Mucosa of stomach (tissue), 1 donor: ENCODE data around the gene GDPD5.

ENCODE experiments used
- H3K27me3 ChIP-seq: one replicate; pipeline ENCODE4 v1.7.0; 2013; ENCODE audit warnings: mild to moderate bottlenecking, low read length; ENCODE audit not compliant: control insufficient read depth, insufficient read depth
- H3K36me3 ChIP-seq: one replicate; pipeline ENCODE4 v1.7.0; 2013; ENCODE audit warnings: low read length; ENCODE audit not compliant: control insufficient read depth, insufficient read depth
- H3K4me1 ChIP-seq: one replicate; pipeline ENCODE4 v1.7.0; 2013; ENCODE audit warnings: mild to moderate bottlenecking, low read length; ENCODE audit not compliant: control insufficient read depth, insufficient read depth
- H3K4me3 ChIP-seq: one replicate; pipeline ENCODE4 v1.7.0; 2013; ENCODE audit warnings: low read length
- H3K9ac ChIP-seq: one replicate; pipeline ENCODE4 v1.7.0; 2013; ENCODE audit warnings: mild to moderate bottlenecking, low read length, moderate library complexity
- H3K9me3 ChIP-seq: one replicate; pipeline ENCODE4 v1.7.0; 2013; ENCODE audit warnings: mild to moderate bottlenecking, low read length, moderate library complexity; ENCODE audit not compliant: control insufficient read depth
- donor health status: Pancreatic carcinoma.

The GDPD5 gene

GRCh38 chr11:75538150-75538942, 12.6 kb upstream of the GDPD5 start:
- Histone ChIP-seq H3K27me3 (no peaks in the 10 kb centered on the region), H3K4me1 (peaks cover 12% of the 10 kb centered on the region), H3K9me3 (no peaks in the 10 kb centered on the region), H3K9ac (no peak overlapping the region), H3K4me3 (no peak overlapping the region), H3K36me3 (no peaks in the 10 kb centered on the region)

GRCh38 chr11:75537740-75538139, 12.0 kb upstream of the GDPD5 start:
- H3K9me3 ChIP-seq, result no peaks in the 10 kb centered on the region

GRCh38 chr11:75536786-75537641, 11.3 kb upstream of the GDPD5 start:
- Histone ChIP-seq H3K4me1 (peaks cover 16% of the 10 kb centered on the region), H3K4me3 (no peak overlapping the region), H3K9ac (no peak overlapping the region), H3K27me3 (no peaks in the 10 kb centered on the region), H3K36me3 (no peaks in the 10 kb centered on the region), H3K9me3 (no peaks in the 10 kb centered on the region)

More at GRCh38 chr11:75537740-75538139, 12.0 kb upstream of the GDPD5 start:
- Histone ChIP-seq H3K4me3 (no peak overlapping the region), H3K4me1 (peaks cover 12% of the 10 kb centered on the region), H3K36me3 (no peaks in the 10 kb centered on the region), H3K27me3 (no peaks in the 10 kb centered on the region), H3K9ac (no peak overlapping the region)

- Histone ChIP-seq H3K9me3 (no peaks in the 10 kb centered on the region), H3K4me1 (peaks cover 16% of the 10 kb centered on the region), H3K9ac (no peak overlapping the region)
Measured at GRCh38 chr11:75535071-75535470, 9.3 kb upstream of the GDPD5 start.

GRCh38 chr11:75534259-75535069, 8.7 kb upstream of the GDPD5 start:
- H3K9ac ChIP-seq, result no peak overlapping the region
- H3K27me3 ChIP-seq, result no peaks in the 10 kb centered on the region
- no peaks in the 10 kb centered on the region for H3K36me3 ChIP-seq
- no peaks in the 10 kb centered on the region for H3K9me3 ChIP-seq
- no peak overlapping the region for H3K4me3 ChIP-seq
- H3K4me1 ChIP-seq, result peaks cover 16% of the 10 kb centered on the region

More at GRCh38 chr11:75535071-75535470, 9.3 kb upstream of the GDPD5 start:
- Histone ChIP-seq H3K27me3 (no peaks in the 10 kb centered on the region), H3K4me3 (no peak overlapping the region), H3K36me3 (no peaks in the 10 kb centered on the region)

- no peaks in the 10 kb centered on the region for H3K9me3 ChIP-seq
- no peak overlapping the region for H3K9ac ChIP-seq
- H3K4me1 ChIP-seq, result peaks cover 16% of the 10 kb centered on the region
- no peak overlapping the region for H3K4me3 ChIP-seq
- H3K36me3 ChIP-seq, result no peaks in the 10 kb centered on the region
- H3K27me3 ChIP-seq, result no peaks in the 10 kb centered on the region
Measured at GRCh38 chr11:75533896-75534258, 8.1 kb upstream of the GDPD5 start.

- Histone ChIP-seq H3K9me3 (no peaks in the 10 kb centered on the region), H3K4me3 (no peak overlapping the region), H3K36me3 (no peaks in the 10 kb centered on the region), H3K27me3 (no peaks in the 10 kb centered on the region), H3K9ac (no peak overlapping the region), H3K4me1 (peaks cover 16% of the 10 kb centered on the region)
Measured at GRCh38 chr11:75532200-75533048, 6.7 kb upstream of the GDPD5 start.

GRCh38 chr11:75531325-75531724, 5.6 kb upstream of the GDPD5 start:
- Histone ChIP-seq H3K4me1 (peaks cover 16% of the 10 kb centered on the region), H3K4me3 (no peak overlapping the region), H3K27me3 (no peaks in the 10 kb centered on the region), H3K9ac (no peak overlapping the region), H3K36me3 (no peaks in the 10 kb centered on the region), H3K9me3 (no peaks in the 10 kb centered on the region)

- Histone ChIP-seq H3K36me3 (no peaks in the 10 kb centered on the region), H3K9me3 (no peaks in the 10 kb centered on the region), H3K9ac (no peak overlapping the region), H3K4me1 (peaks cover 16% of the 10 kb centered on the region), H3K4me3 (no peak overlapping the region), H3K27me3 (no peaks in the 10 kb centered on the region)
Measured at GRCh38 chr11:75530577-75530976, 4.8 kb upstream of the GDPD5 start.

GRCh38 chr11:75527938-75528735, 2.4 kb upstream of the GDPD5 start:
- Histone ChIP-seq H3K9ac (no peak overlapping the region), H3K4me1 (peaks cover 14% of the 10 kb centered on the region), H3K9me3 (no peaks in the 10 kb centered on the region), H3K27me3 (peaks cover 21% of the 10 kb centered on the region), H3K4me3 (no peak overlapping the region), H3K36me3 (no peaks in the 10 kb centered on the region)
